Spleen (tissue), 7 donors: ENCODE measurements around the gene TNFRSF25.

Source experiments
- CTCF ChIP-seq, 11 experiments: fragments of 200-600 bp in 7 of 11; fragments of 450-650 bp in 4 of 11; sonication (generic) in 4 of 11; IDR thresholded peaks in 8 of 11; conservative IDR thresholded peaks in 3 of 11; 1 replicate in 7 of 11; 2 replicates in 4 of 11; pipeline versions ENCODE4 v1.4.0 to v1.8.0; 2016 to 2021; ENCODE audit warnings: antibody characterized with exemption in 11 of 11, inconsistent platforms in 4 of 11, mild to moderate bottlenecking in 1 of 11
- POLR2A ChIP-seq, 3 donors: fragments of 450-650 bp; IDR thresholded peaks; one replicate each; pipeline ENCODE4 v1.5.1; 2017; ENCODE audit warnings: antibody characterized with exemption in 3 of 3, mild to moderate bottlenecking in 1 of 3
- donor health status: DM: no; HTN: no; CAD: no; lungs with moderate emphysema.
- donor health status: DM: no; HTN: no; CAD: no.
- donor health status: DM: no; HTN: no; CAD: no.

- TF ChIP-seq CTCF (IDR thresholded peaks at IDR 0.05 in 8 of 11, conservative IDR thresholded peaks at IDR 0.05 in 3 of 11) (no peak), POLR2A (IDR thresholded peaks at IDR 0.05) (no peak)
These were observed 49.1 kb downstream of the TNFRSF25 start for GRCh38 chr1:6416906-6417305.
